ENCODE measurements around the gene UNC13B. TPM values are rescaled to one million over a fixed set of nuclear protein-coding genes. Genes with fewer than 3 reads are reported as not detected.

Gene UNC13B
- total and polyA plus RNA-seq, 7 donors, result 14.6 to 25.6 (median 20.5) TPM

DNA sequence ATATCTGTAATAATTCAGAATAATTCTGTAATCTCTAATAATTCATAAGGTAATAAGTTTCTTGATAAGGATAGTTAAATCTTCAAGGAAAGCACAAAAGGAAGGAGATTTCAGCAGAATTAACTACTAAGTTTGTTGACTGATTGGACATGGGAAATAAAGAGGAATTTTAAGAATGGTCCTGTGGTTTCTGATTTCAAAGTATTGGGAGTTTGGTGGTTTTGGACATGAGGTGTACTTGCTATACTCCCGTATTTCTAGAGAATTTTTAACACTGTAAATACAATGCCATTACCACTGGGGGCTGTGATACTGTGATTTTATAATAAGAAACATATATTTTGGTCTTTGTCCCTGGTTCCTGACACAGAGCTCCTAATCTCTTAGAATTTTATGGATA is 123.9 kb downstream of the UNC13B start:
- H3K4me1 ChIP-seq, result no peaks in the 10 kb centered on the region
- TF ChIP-seq POLR2AphosphoS5 (IDR thresholded peaks at IDR 0.05) (no peak), EP300 (IDR thresholded peaks at IDR 0.05) (no peak), POLR2A (IDR thresholded peaks at IDR 0.05) (no peak)
- TF ChIP-seq, protein P1, sequence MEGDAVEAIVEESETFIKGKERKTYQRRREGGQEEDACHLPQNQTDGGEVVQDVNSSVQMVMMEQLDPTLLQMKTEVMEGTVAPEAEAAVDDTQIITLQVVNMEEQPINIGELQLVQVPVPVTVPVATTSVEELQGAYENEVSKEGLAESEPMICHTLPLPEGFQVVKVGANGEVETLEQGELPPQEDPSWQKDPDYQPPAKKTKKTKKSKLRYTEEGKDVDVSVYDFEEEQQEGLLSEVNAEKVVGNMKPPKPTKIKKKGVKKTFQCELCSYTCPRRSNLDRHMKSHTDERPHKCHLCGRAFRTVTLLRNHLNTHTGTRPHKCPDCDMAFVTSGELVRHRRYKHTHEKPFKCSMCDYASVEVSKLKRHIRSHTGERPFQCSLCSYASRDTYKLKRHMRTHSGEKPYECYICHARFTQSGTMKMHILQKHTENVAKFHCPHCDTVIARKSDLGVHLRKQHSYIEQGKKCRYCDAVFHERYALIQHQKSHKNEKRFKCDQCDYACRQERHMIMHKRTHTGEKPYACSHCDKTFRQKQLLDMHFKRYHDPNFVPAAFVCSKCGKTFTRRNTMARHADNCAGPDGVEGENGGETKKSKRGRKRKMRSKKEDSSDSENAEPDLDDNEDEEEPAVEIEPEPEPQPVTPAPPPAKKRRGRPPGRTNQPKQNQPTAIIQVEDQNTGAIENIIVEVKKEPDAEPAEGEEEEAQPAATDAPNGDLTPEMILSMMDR (IDR thresholded peaks at IDR 0.05), result no peak

DNA sequence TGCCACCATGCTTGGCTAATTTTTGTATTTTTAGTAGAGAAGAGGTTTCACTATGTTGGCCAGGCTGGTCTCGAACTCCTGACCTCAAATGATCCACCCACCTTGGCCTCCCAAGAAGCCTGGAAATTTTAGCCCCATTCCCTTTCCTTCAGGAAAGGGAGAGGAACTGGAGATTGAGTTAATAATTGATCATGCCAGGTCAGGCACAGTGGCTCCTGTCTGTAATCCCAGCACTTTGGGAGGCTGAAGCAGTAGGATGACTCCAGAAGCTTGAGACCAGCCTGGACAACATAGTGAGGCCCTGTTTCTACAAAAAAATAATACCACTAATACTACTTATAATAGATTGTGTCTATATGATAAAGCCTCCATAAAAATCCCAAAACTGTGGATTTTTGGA is 124.6 kb downstream of the UNC13B start:
- no peak for DNase-seq
- Histone ChIP-seq H3K9me3 (no peaks in the 10 kb centered on the region), H3K27me3 (no peaks in the 10 kb centered on the region), H3K27ac (no peak overlapping the region), H3K36me3 (no peaks in the 10 kb centered on the region), H3K4me3 (no peak overlapping the region), H3K4me1 (no peaks in the 10 kb centered on the region)
- intact Hi-C loops (cut with DNase I), result no loop called here
- WGBS, 2 donors, result 97 to 100% methylated on average over 1 of the region's 1 CpG
- TF ChIP-seq POLR2AphosphoS5 (IDR thresholded peaks at IDR 0.05) (no peak), EP300 (IDR thresholded peaks at IDR 0.05) (no peak)
- TF ChIP-seq, protein P1 (IDR thresholded peaks at IDR 0.05), result no peak

More for the DNA sequence above, 123.9 kb downstream of the UNC13B start:
- Histone ChIP-seq H3K36me3 (no peaks in the 10 kb centered on the region), H3K27ac (no peak overlapping the region), H3K27me3 (no peaks in the 10 kb centered on the region), H3K4me3 (no peak overlapping the region), H3K9me3 (no peaks in the 10 kb centered on the region)
- 83 to 84% methylated on average over 1 of the region's 1 CpG for WGBS, 2 donors
- DNase-seq, result no peak
- intact Hi-C loops (cut with DNase I), result no loop called here

DNA sequence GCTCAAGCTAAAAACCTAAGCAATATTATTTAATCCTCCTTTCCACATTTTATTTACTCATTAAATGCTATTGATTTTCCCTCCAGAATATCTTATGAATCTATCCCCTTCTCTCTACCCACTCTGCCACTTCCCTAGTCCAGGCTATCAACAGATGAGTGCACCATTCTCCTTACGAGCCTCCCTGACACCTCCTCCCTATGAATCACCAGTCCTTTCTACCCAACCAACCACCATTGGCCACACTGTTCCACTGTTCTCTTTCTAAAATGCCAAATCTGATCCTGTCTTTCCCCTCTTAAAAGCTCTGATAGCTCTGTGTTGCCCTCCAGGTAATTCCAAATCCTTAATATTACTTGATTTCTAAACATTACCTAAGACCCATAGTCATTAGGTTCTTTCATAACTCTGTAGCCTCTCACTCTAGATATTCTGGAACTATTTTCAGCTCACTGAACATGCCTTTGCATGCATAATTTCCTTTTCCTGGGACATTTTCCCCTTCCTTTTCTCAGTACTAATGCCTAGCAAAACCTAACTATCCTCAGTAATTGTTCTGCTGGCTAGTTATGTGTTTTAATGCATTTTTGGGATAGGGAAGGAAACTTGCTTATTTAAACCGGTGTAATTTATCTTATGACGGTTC is 126.3 kb downstream of the UNC13B start:
- Histone ChIP-seq H3K27ac (no peak overlapping the region), H3K9me3 (no peaks in the 10 kb centered on the region), H3K4me3 (no peak overlapping the region), H3K36me3 (no peaks in the 10 kb centered on the region), H3K4me1 (no peaks in the 10 kb centered on the region), H3K27me3 (no peaks in the 10 kb centered on the region)
- TF ChIP-seq POLR2A (IDR thresholded peaks at IDR 0.05), result no peak
- no peak for TF ChIP-seq POLR2AphosphoS5 (IDR thresholded peaks at IDR 0.05)
- TF ChIP-seq, protein P1 (IDR thresholded peaks at IDR 0.05), result no peak
- no peak for TF ChIP-seq EP300 (IDR thresholded peaks at IDR 0.05)
- WGBS, 2 donors, result 91 to 93% methylated on average over 3 of the region's 3 CpGs
- DNase-seq, result no peak
- intact Hi-C loops (cut with DNase I), result no loop called here

DNA sequence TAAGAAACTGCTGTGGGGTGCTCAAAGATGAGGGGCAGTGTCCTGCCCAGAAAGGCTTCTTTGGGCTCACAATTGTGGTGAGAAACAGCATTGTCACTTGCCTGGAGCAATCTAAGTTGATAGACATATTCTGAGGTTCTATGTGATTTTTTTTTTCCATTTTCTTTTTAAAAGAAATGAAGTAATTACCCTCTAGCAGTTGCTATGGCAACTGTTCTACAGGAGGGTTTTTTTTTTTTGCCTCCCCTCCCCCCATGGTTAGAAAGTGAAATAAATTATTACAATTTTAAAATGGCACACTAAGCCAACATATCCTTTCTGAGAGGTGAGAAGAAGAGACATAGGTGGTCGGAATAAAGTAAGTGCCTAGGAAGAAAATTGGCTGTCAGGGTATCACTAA is 127.0 kb downstream of the UNC13B start:
- H3K36me3 ChIP-seq, result no peaks in the 10 kb centered on the region
- WGBS, 2 donors, result 94 to 96% methylated on average over 1 of the region's 1 CpG
- no peaks in the 10 kb centered on the region for H3K27me3 ChIP-seq
- DNase-seq, result no peak
- no peak for TF ChIP-seq EP300 (IDR thresholded peaks at IDR 0.05)
- TF ChIP-seq POLR2AphosphoS5 (IDR thresholded peaks at IDR 0.05), result no peak
- no peak for TF ChIP-seq POLR2A (IDR thresholded peaks at IDR 0.05)
- TF ChIP-seq, protein P1 (IDR thresholded peaks at IDR 0.05), result no peak
- no peaks in the 10 kb centered on the region for H3K9me3 ChIP-seq
- no peak overlapping the region for H3K27ac ChIP-seq
- H3K4me1 ChIP-seq, result no peaks in the 10 kb centered on the region
- intact Hi-C loops (cut with DNase I), result no loop called here
- H3K4me3 ChIP-seq, result no peak overlapping the region

Data from sigmoid colon (tissue), 7 donors.